IPS-NIHi7 (cell line): ENCODE data around the gene HAND1.

ENCODE experiments used
- DNase-seq: peaks from one replicate; pipeline ENCODE4 v3.0.0; 2012; ENCODE audit warnings: mixed read lengths; ENCODE audit errors: extremely low spot score

Gene HAND1

GRCh38 chr5:154506049-154506715 is 28.2 kb upstream of the HAND1 start:
- DNase-seq: no peak

GRCh38 chr5:154505567-154505966 is 27.5 kb upstream of the HAND1 start:
- peak; percentile 59 for DNase-seq

GRCh38 chr5:154503698-154504039 is 25.6 kb upstream of the HAND1 start:
- no peak for DNase-seq

- no peak for DNase-seq
Measured at GRCh38 chr5:154502180-154502579, 24.2 kb upstream of the HAND1 start.

- no peak for DNase-seq
Measured at GRCh38 chr5:154501566-154501965, 23.5 kb upstream of the HAND1 start.

- no peak for DNase-seq
Measured at GRCh38 chr5:154498994-154499393, 21.0 kb upstream of the HAND1 start.

GRCh38 chr5:154498591-154498990 is 20.6 kb upstream of the HAND1 start:
- DNase-seq: no peak

GRCh38 chr5:154494036-154494435 is 16.0 kb upstream of the HAND1 start:
- DNase-seq: no peak

GRCh38 chr5:154493274-154493673 is 15.2 kb upstream of the HAND1 start:
- DNase-seq: no peak

GRCh38 chr5:154491941-154492340 is 13.9 kb upstream of the HAND1 start:
- DNase-seq: no peak

- DNase-seq: no peak
Measured at GRCh38 chr5:154487541-154487940, 9.5 kb upstream of the HAND1 start.

GRCh38 chr5:154486427-154486866 is 8.4 kb upstream of the HAND1 start:
- no peak for DNase-seq

GRCh38 chr5:154485850-154486426 is 7.9 kb upstream of the HAND1 start:
- no peak for DNase-seq

- no peak for DNase-seq
Measured at GRCh38 chr5:154485096-154485491, 7.1 kb upstream of the HAND1 start.

GRCh38 chr5:154484393-154485095 is 6.5 kb upstream of the HAND1 start:
- no peak for DNase-seq

- DNase-seq: no peak
Measured at GRCh38 chr5:154483654-154484392, 5.8 kb upstream of the HAND1 start.

GRCh38 chr5:154482528-154483449 is 4.8 kb upstream of the HAND1 start:
- no peak for DNase-seq

GRCh38 chr5:154481584-154482381 is 3.8 kb upstream of the HAND1 start:
- no peak for DNase-seq

- DNase-seq: no peak
Measured at GRCh38 chr5:154480847-154481246, 2.8 kb upstream of the HAND1 start.

- no peak for DNase-seq
Measured at GRCh38 chr5:154479944-154480750, 2.1 kb upstream of the HAND1 start.
